ENCODE measurements around the gene CCDC183.

DNA sequence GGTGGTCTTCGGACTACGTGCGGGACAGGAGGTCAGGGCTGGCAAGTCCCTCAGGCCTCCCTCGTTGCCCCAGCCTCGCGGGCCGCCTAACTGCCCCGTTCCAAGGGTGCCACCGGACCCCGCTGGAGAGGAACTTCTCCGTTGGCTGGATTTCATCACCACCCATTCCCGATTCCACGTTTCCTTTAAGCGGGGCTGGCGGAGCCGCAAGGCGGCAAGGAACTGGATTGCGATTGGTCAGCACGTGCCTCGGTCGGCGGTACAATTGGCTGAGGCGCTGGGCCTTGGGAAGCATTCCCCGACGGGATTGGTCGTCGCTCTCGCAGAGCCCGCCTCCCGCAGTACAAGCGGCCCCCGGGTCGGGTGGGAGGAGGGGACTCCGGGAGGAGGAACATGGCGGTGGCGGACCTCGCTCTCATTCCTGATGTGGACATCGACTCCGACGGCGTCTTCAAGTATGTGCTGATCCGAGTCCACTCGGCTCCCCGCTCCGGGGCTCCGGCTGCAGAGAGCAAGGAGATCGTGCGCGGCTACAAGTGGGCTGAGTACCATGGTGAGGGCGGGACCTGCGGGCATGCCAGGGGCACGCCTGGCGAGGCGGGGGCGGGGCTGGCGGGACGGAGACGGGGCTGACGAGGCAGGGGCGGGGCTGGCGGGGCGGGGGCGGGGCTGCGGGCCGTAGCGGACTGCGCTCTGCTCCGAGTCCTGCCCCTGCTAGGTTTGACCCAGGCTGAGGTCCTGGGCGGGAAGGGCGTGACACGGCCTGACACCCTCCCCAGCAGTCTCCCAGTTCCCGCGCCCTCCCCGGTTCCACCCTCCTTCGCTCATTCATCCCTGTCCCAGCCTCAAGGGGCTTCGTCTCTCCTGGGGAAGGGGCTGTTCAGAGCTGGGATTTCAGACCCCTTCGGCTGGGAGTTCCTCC is 53.2 kb downstream of the CCDC183 start, which contains the start of gene PHPT1:
- TF ChIP-seq, protein P1, sequence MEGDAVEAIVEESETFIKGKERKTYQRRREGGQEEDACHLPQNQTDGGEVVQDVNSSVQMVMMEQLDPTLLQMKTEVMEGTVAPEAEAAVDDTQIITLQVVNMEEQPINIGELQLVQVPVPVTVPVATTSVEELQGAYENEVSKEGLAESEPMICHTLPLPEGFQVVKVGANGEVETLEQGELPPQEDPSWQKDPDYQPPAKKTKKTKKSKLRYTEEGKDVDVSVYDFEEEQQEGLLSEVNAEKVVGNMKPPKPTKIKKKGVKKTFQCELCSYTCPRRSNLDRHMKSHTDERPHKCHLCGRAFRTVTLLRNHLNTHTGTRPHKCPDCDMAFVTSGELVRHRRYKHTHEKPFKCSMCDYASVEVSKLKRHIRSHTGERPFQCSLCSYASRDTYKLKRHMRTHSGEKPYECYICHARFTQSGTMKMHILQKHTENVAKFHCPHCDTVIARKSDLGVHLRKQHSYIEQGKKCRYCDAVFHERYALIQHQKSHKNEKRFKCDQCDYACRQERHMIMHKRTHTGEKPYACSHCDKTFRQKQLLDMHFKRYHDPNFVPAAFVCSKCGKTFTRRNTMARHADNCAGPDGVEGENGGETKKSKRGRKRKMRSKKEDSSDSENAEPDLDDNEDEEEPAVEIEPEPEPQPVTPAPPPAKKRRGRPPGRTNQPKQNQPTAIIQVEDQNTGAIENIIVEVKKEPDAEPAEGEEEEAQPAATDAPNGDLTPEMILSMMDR (IDR thresholded peaks at IDR 0.05): no peak
- peak; percentile 65 to 94 (median 91) for TF ChIP-seq POLR2A (IDR thresholded peaks at IDR 0.05)

All from body of pancreas (tissue), 4 donors.